Hepatocyte (in vitro differentiated cells): ENCODE measurements around the gene MDM2.

ENCODE experiments used
- CTCF ChIP-seq: fragments of 200-600 bp; sonication (generic); IDR thresholded peaks from 2 replicates; pipeline ENCODE4 v1.5.1; 2016; ENCODE audit warnings: antibody characterized with exemption, mild to moderate bottlenecking; ENCODE audit not compliant: poor library complexity
- EZH2 ChIP-seq: fragments of 200-600 bp; sonication (generic); IDR thresholded peaks from 2 replicates; pipeline ENCODE4 v1.6.1; 2016; ENCODE audit warnings: antibody characterized with exemption, mild to moderate bottlenecking, borderline replicate concordance
- EZH2phosphoT487 ChIP-seq: fragments of 200-600 bp; sonication (generic); IDR thresholded peaks from one replicate; pipeline ENCODE4 v1.6.1; 2018; ENCODE audit warnings: antibody characterized with exemption, mild to moderate bottlenecking, low read depth, moderate library complexity; ENCODE audit not compliant: unreplicated experiment, severe bottlenecking

GRCh38 chr12:68865399-68866164 lies 57.6 kb downstream of the MDM2 start:
- TF ChIP-seq CTCF (no peak), EZH2phosphoT487 (no peak), EZH2 (no peak)
